ENCODE data around the gene MRPL58.
"Not testable (repeated sequence)": the region's sequence is repeated elsewhere in the genome, so short reads cannot be mapped to it uniquely, and the experiment has no call there.

The MRPL58 gene

GRCh38 chr17:75025398-75025734 is 12.9 kb downstream of the MRPL58 start:
- H3K23ac ChIP-seq (ENCODE audit: low read length in 2 of 2); H3K4me1 ChIP-seq (ENCODE audit: control insufficient read depth, insufficient read depth, low read depth, low read length); H3K18ac ChIP-seq (ENCODE audit: low read depth in 1 of 2, low read length in 2 of 2); H2BK15ac ChIP-seq (ENCODE audit: low read depth, poor library complexity, severe bottlenecking); H2BK120ac ChIP-seq (ENCODE audit: low read depth, low read length); H3K79me1 ChIP-seq (replicated peaks; ENCODE audit: low read length, poor library complexity, severe bottlenecking); H3K27ac ChIP-seq (ENCODE audit: low read length, poor library complexity, severe bottlenecking); H3K9ac ChIP-seq (ENCODE audit: low read length); H2BK12ac ChIP-seq (ENCODE audit: low read length in 2 of 2); H2BK5ac ChIP-seq (ENCODE audit: low read depth, low read length, poor library complexity, severe bottlenecking); H3K14ac ChIP-seq (ENCODE audit: low read length in 2 of 2); H3K9me3 ChIP-seq (ENCODE audit: control insufficient read depth, low read length); H4K91ac ChIP-seq (ENCODE audit: low read length); H4K8ac ChIP-seq (ENCODE audit: low read length); H3K27me3 ChIP-seq (ENCODE audit: control insufficient read depth in 1 of 2, insufficient read depth in 1 of 2, low read length in 2 of 2); H3K4me2 ChIP-seq (ENCODE audit: low read length, poor library complexity, severe bottlenecking); H3K4ac ChIP-seq (ENCODE audit: low read depth in 1 of 2, low read length in 2 of 2); H2AFZ ChIP-seq (ENCODE audit: low read depth, low read length); H3K4me3 ChIP-seq (ENCODE audit: insufficient read depth in 1 of 2, low read depth in 1 of 2, low read length in 2 of 2); H2AK5ac ChIP-seq (ENCODE audit: low read length, severe bottlenecking); DNase-seq: not testable (repeated sequence)
- 94% methylated on average over 9 of the region's 9 CpGs for WGBS
- peaks cover 28 to 31% of the 10 kb centered on the region in 2 experiments for H3K36me3 ChIP-seq (ENCODE audit: control insufficient read depth in 1 of 2, insufficient read depth in 2 of 2, low read depth in 1 of 2, low read length in 2 of 2)

- H4K91ac ChIP-seq (ENCODE audit: low read length); H3K14ac ChIP-seq (ENCODE audit: low read length in 2 of 2); H3K23ac ChIP-seq (ENCODE audit: low read length in 2 of 2); H2BK15ac ChIP-seq (ENCODE audit: low read depth, poor library complexity, severe bottlenecking); H3K9ac ChIP-seq (ENCODE audit: low read length); H3K18ac ChIP-seq (ENCODE audit: low read depth in 1 of 2, low read length in 2 of 2); H4K8ac ChIP-seq (ENCODE audit: low read length); H2BK5ac ChIP-seq (ENCODE audit: low read depth, low read length, poor library complexity, severe bottlenecking); H2BK120ac ChIP-seq (ENCODE audit: low read depth, low read length); H3K27ac ChIP-seq (ENCODE audit: low read length, poor library complexity, severe bottlenecking); H3K4me3 ChIP-seq (ENCODE audit: insufficient read depth in 1 of 2, low read depth in 1 of 2, low read length in 2 of 2); H3K4me2 ChIP-seq (ENCODE audit: low read length, poor library complexity, severe bottlenecking); H3K27me3 ChIP-seq (ENCODE audit: control insufficient read depth in 1 of 2, insufficient read depth in 1 of 2, low read length in 2 of 2); H3K79me1 ChIP-seq (replicated peaks; ENCODE audit: low read length, poor library complexity, severe bottlenecking); DNase-seq; H2AK5ac ChIP-seq (ENCODE audit: low read length, severe bottlenecking); H3K4ac ChIP-seq (ENCODE audit: low read depth in 1 of 2, low read length in 2 of 2); H2AFZ ChIP-seq (ENCODE audit: low read depth, low read length); H2BK12ac ChIP-seq (ENCODE audit: low read length in 2 of 2); H3K4me1 ChIP-seq (ENCODE audit: control insufficient read depth, insufficient read depth, low read depth, low read length): not testable (repeated sequence)
- WGBS, result 94% methylated on average over 2 of the region's 2 CpGs
- Histone ChIP-seq H3K36me3 (ENCODE audit: control insufficient read depth in 1 of 2, insufficient read depth in 2 of 2, low read depth in 1 of 2, low read length in 2 of 2) (peaks cover 15 to 18% of the 10 kb centered on the region in 2 experiments), H3K9me3 (ENCODE audit: control insufficient read depth, low read length) (peaks cover 11% of the 10 kb centered on the region)
Observed at GRCh38 chr17:75026650-75027049, 14.2 kb downstream of the MRPL58 start.

GRCh38 chr17:75030161-75030560 is 17.7 kb downstream of the MRPL58 start:
- Histone ChIP-seq H3K23ac (ENCODE audit: low read length in 2 of 2) (no peak overlapping the region), H2AFZ (ENCODE audit: low read depth, low read length) (no peak overlapping the region), H3K9ac (ENCODE audit: low read length) (no peak overlapping the region), H3K27me3 (ENCODE audit: control insufficient read depth in 1 of 2, insufficient read depth in 1 of 2, low read length in 2 of 2) (no peaks in the 10 kb centered on the region), H3K27ac (ENCODE audit: low read length, poor library complexity, severe bottlenecking) (no peak overlapping the region), H3K79me1 (replicated peaks; ENCODE audit: low read length, poor library complexity, severe bottlenecking) (no peaks in the 10 kb centered on the region), H3K9me3 (ENCODE audit: control insufficient read depth, low read length) (peaks cover 11% of the 10 kb centered on the region), H3K14ac (ENCODE audit: low read length in 2 of 2) (no peak overlapping the region), H2AK5ac (ENCODE audit: low read length, severe bottlenecking) (no peak overlapping the region), H2BK15ac (ENCODE audit: low read depth, poor library complexity, severe bottlenecking) (no peak overlapping the region), H4K8ac (ENCODE audit: low read length) (no peak overlapping the region), H3K18ac (ENCODE audit: low read depth in 1 of 2, low read length in 2 of 2) (no peak overlapping the region), H4K91ac (ENCODE audit: low read length) (no peak overlapping the region), H3K4me3 (ENCODE audit: insufficient read depth in 1 of 2, low read depth in 1 of 2, low read length in 2 of 2) (no peak overlapping the region), H2BK5ac (ENCODE audit: low read depth, low read length, poor library complexity, severe bottlenecking) (no peak overlapping the region), H3K4me2 (ENCODE audit: low read length, poor library complexity, severe bottlenecking) (no peak overlapping the region), H2BK12ac (ENCODE audit: low read length in 2 of 2) (no peak overlapping the region), H3K4me1 (ENCODE audit: control insufficient read depth, insufficient read depth, low read depth, low read length) (peaks cover 10% of the 10 kb centered on the region), H2BK120ac (ENCODE audit: low read depth, low read length) (no peak overlapping the region), H3K36me3 (ENCODE audit: control insufficient read depth in 1 of 2, insufficient read depth in 2 of 2, low read depth in 1 of 2, low read length in 2 of 2) (peaks cover 2% of the 10 kb centered on the region in 2 experiments), H3K4ac (ENCODE audit: low read depth in 1 of 2, low read length in 2 of 2) (no peak overlapping the region)
- 83% methylated on average over 8 of the region's 8 CpGs for WGBS
- DNase-seq, result no peak

GRCh38 chr17:75031972-75032719 is 19.7 kb downstream of the MRPL58 start:
- Histone ChIP-seq H3K14ac (ENCODE audit: low read length in 2 of 2) (no peak overlapping the region), H3K4me3 (ENCODE audit: insufficient read depth in 1 of 2, low read depth in 1 of 2, low read length in 2 of 2) (peak overlapping the region in 1 of 2 experiments; percentile 93), H3K27me3 (ENCODE audit: control insufficient read depth in 1 of 2, insufficient read depth in 1 of 2, low read length in 2 of 2) (no peaks in the 10 kb centered on the region), H3K23ac (ENCODE audit: low read length in 2 of 2) (no peak overlapping the region), H2BK12ac (ENCODE audit: low read length in 2 of 2) (no peak overlapping the region), H2AK5ac (ENCODE audit: low read length, severe bottlenecking) (no peak overlapping the region), H3K9me3 (ENCODE audit: control insufficient read depth, low read length) (peaks cover 11% of the 10 kb centered on the region), H4K91ac (ENCODE audit: low read length) (no peak overlapping the region), H4K8ac (ENCODE audit: low read length) (no peak overlapping the region), H3K9ac (ENCODE audit: low read length) (peak overlapping the region; percentile 99), H2BK15ac (ENCODE audit: low read depth, poor library complexity, severe bottlenecking) (no peak overlapping the region), H2AFZ (ENCODE audit: low read depth, low read length) (no peak overlapping the region), H3K4ac (ENCODE audit: low read depth in 1 of 2, low read length in 2 of 2) (no peak overlapping the region), H3K36me3 (ENCODE audit: control insufficient read depth in 1 of 2, insufficient read depth in 2 of 2, low read depth in 1 of 2, low read length in 2 of 2) (peaks cover 0 to 6% of the 10 kb centered on the region in 2 experiments), H3K4me2 (ENCODE audit: low read length, poor library complexity, severe bottlenecking) (no peak overlapping the region), H3K79me1 (replicated peaks; ENCODE audit: low read length, poor library complexity, severe bottlenecking) (no peaks in the 10 kb centered on the region), H2BK120ac (ENCODE audit: low read depth, low read length) (no peak overlapping the region), H3K27ac (ENCODE audit: low read length, poor library complexity, severe bottlenecking) (no peak overlapping the region), H3K18ac (ENCODE audit: low read depth in 1 of 2, low read length in 2 of 2) (no peak overlapping the region), H2BK5ac (ENCODE audit: low read depth, low read length, poor library complexity, severe bottlenecking) (no peak overlapping the region), H3K4me1 (ENCODE audit: control insufficient read depth, insufficient read depth, low read depth, low read length) (peaks cover 17% of the 10 kb centered on the region)
- WGBS, result 54% methylated on average over 10 of the region's 10 CpGs
- DNase-seq, result peak; percentile 79
